ENCODE measurements around the gene LCP1.

The LCP1 gene

GRCh38 chr13:46158983-46159382 lies 23.0 kb downstream of the LCP1 start:
- no peak for DNase-seq (ENCODE audit: low read depth in 2 of 2)

- no peak for DNase-seq (ENCODE audit: low read depth in 2 of 2)
Observed at GRCh38 chr13:46158222-46158621, 23.8 kb downstream of the LCP1 start.

- no peak for DNase-seq (ENCODE audit: low read depth in 2 of 2)
Observed at GRCh38 chr13:46154136-46154801, 27.7 kb downstream of the LCP1 start.

DNA sequence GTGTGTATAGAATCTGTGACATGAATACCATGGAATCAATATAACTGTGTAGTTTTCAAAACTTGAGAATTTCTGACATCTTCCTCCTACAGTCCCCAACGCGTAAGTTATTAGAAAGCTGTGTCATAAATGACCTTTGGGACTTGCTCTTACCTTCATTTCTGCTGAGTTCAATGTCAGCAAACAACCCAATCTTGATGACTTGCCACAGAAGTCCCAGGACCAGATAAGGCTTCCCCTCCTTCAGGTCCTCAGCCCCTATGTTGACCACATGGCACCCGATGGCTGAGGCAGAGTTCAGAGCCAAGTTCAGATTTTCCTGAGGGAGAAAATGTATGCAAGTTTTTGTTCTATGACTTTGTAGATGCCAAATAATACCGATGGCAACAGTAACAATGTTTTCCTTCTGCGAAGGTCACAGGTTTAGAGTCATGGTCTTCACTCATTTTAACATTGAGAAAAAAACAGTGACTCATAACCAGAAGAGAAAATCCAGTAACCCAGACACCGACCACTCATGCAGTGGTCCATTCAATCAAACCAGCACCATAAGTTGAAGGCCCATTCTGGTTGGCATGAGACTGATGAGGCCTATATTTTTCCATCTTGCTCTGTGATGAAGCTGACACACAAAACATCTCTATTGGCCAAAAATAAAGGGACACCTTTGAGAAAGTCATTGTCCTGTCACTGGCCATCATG lies 29.2 kb downstream of the LCP1 start:
- no peak for DNase-seq (ENCODE audit: low read depth in 2 of 2)

GRCh38 chr13:46150134-46150693 lies 31.8 kb downstream of the LCP1 start:
- no peak for DNase-seq (ENCODE audit: low read depth in 2 of 2)

DNA sequence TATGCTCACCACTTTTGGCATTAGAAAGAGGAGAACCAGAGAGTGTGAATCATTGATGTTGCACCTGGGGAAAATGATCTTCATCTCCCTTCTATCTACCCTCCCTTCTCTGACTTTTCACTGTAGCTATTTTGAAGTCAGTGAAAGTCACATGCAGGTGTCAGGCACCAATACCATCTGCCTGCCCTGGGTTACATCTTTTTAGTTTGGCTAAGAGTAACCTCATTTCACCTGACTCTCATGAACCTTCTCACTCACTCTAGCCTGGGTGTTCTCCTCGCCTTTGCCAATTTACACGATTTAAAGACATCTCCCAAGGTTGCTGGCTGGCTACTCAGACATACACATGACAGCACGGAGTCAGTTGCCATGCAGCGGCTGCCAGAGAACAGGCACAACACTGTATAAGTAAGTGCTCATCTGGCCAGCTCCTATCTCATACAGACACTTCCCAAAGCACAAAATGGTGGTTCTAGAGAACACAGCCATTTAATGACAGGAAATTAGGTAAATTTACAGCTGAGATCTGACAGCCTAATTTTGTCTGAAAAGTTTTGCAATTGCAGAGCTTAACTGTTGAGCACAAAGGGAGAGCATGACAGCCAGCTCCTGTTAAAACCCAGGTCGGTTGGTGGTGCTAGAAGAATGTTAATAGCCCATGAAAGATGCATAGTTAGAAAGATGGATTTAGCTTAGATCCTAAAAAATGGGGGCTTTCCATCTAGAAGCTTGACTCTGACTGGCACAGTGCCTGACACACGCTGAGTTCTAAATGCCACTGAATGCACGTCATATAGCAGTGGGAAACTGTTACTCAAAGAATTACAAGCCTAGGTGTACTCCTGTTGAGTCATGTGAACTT lies 32.5 kb downstream of the LCP1 start:
- no peak for DNase-seq (ENCODE audit: low read depth in 2 of 2)

- no peak for DNase-seq (ENCODE audit: low read depth in 2 of 2)
Observed at GRCh38 chr13:46146898-46147297, 35.1 kb downstream of the LCP1 start.

- no peak for DNase-seq (ENCODE audit: low read depth in 2 of 2)
Observed at GRCh38 chr13:46145950-46146349, 36.0 kb downstream of the LCP1 start.

DNA sequence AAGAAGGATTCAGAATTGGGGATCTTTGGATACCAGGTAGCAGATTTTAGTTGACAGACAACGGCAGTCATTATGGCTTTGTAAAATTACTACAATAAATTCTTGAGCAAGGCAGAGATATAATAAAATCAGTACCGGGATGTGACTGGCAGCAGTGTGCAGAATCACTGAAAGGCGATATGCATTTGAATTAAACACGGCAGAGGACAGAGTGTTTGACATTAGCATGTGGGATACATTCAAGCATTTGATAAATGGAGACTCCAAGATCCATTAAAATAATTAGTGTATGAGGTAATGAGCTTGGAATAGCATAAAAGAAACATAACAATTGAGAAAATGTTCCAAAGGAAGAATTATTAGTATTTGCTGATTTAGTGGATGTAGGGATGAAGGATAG lies 36.8 kb downstream of the LCP1 start:
- no peak for DNase-seq (ENCODE audit: low read depth in 2 of 2)

GRCh38 chr13:46143184-46143701 lies 38.7 kb downstream of the LCP1 start:
- DNase-seq (ENCODE audit: low read depth in 2 of 2): no peak

DNA sequence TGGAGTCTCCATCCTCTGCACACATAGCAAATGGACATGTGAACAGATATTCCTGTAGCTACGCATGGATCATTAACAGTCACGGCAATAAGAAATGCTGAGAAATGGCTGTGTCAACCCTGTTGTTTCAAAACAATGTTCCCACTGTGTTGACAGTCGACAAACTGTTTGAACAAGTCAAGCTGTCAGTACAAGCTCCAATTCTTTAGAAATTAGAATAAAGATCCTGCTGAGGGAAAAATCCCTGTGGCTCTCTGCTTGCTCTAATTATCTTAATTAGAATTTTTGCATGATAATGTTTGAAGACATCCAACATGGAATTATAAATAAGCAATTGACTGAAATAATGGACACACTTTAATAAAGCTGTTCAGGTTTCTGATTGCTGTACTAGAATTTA lies 39.2 kb downstream of the LCP1 start:
- DNase-seq (ENCODE audit: low read depth in 2 of 2): no peak

DNA sequence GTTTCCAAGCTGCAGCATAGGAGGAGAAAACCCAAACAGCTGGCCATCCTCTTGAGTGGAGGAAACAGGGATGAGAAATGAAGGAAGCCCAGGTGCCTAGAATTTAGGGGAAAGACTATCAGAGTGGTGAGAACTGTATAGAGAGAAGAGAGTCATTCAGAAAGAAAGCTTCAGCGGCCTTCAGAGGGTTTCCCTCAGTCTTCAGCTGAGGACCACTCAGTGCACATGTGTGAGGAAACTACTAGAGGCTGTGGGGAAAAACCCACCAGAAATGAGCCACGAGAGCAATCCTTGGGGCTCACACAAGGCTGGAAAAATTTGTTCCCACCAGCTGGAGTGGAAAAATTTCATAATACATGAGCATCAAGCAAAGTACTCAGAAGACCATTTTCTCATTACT lies 41.9 kb downstream of the LCP1 start:
- no peak for DNase-seq (ENCODE audit: low read depth in 2 of 2)

DNA sequence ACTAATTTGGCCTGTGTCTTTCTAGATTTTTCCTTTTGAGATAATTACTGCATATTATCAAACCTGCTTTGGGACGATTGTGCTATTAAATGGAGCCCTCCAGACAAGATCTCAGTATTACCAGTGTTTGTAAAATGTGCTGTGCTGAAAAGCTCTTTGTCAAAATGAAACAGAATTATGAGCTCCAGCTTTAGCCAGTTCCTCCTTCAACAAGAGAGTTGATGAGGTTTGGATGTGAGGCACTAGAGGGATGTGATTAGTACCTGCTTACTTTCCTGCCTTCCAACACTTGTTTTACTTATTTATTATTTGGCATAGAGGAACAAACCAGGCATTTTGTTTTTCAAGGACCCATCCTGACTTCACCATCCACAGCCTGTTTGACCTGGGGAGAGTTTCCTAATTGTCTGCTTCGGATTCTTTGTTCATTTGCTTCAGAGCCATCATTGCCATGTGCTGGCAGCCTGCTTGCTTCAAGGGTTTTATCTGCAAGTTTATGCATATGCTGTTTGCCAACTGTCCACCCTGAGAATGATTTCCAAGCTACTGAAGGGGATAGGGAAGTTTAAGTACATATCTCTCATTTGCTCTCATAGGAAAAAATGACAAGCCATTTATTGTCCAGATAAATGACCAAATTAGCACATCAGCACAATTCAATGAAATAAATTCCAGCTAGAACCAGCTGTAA lies 44.2 kb downstream of the LCP1 start:
- DNase-seq (ENCODE audit: low read depth in 2 of 2): no peak

GRCh38 chr13:46136688-46137087 lies 45.3 kb downstream of the LCP1 start:
- no peak for DNase-seq (ENCODE audit: low read depth in 2 of 2)

- DNase-seq (ENCODE audit: low read depth in 2 of 2): no peak
Observed at GRCh38 chr13:46134961-46135522, 46.9 kb downstream of the LCP1 start.

GRCh38 chr13:46134494-46134893 lies 47.5 kb downstream of the LCP1 start:
- DNase-seq (ENCODE audit: low read depth in 2 of 2): no peak

GRCh38 chr13:46132109-46132508 lies 49.9 kb downstream of the LCP1 start:
- DNase-seq (ENCODE audit: low read depth in 2 of 2): no peak

DNA sequence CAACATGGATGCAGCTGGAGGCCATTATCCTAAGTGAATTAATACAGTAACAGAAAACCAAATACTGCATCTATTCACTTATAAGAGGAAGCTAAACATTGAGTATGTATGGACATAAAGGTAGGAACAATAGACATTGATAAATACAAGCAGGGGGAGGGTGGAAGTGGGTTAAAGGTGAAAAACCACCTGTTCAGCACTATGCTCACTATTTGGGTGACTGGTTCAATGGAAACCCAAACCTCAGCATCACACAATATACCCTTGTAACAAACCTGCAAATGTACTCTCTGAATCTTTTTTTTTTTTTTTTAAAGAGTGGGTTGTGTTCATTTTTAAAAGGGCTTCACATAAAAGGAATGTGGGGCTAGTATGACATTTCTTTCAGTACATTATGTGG lies 50.3 kb downstream of the LCP1 start:
- no peak for DNase-seq (ENCODE audit: low read depth in 2 of 2)

- no peak for DNase-seq (ENCODE audit: low read depth in 2 of 2)
Observed at GRCh38 chr13:46129955-46130618, 51.9 kb downstream of the LCP1 start.

DNA sequence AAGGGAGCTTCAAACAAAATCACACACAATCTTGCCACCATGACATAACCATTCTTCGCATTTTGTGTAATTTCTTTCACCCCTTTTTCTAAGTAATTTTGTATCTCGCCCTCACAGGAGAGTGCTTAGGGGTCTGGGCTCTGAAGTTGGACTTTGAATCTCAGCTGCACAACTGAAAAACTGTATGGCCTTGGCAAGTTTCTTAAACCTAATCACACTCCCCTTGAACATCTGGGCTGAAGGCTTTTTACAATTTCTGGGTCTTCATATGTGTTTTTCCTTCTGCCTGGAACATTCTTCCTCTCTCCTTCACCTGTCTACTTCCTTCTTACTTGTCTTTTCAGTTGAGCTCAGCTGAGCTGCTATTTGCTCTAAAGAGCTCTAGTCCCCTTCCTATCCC lies 52.9 kb downstream of the LCP1 start:
- DNase-seq (ENCODE audit: low read depth in 2 of 2): no peak
